GM21723 (cell line): ENCODE measurements around the gene GRM1.

Experiments used
- ATAC-seq: cut with Tn5 transposase; IDR thresholded peaks from one replicate; pipeline ENCODE4 v1.9.1; 2021; ENCODE audit warnings: mild to moderate bottlenecking, moderate library complexity; ENCODE audit not compliant: unreplicated experiment

Gene GRM1

GRCh38 chr6:146434732-146435390, 406.0 kb downstream of the GRM1 start:
- no peak for ATAC-seq

GRCh38 chr6:146441907-146442306, 413.0 kb downstream of the GRM1 start:
- ATAC-seq, result no peak

GRCh38 chr6:146444189-146444588, 415.3 kb downstream of the GRM1 start:
- no peak for ATAC-seq

- no peak for ATAC-seq
Observed at GRCh38 chr6:146445233-146445632, 416.4 kb downstream of the GRM1 start.

GRCh38 chr6:146456886-146457285, 428.0 kb downstream of the GRM1 start:
- no peak for ATAC-seq

GRCh38 chr6:146460941-146461340, 432.1 kb downstream of the GRM1 start:
- no peak for ATAC-seq

- ATAC-seq, result no peak
Observed at GRCh38 chr6:146470091-146470770, 441.4 kb downstream of the GRM1 start.

- ATAC-seq, result no peak
Observed at GRCh38 chr6:146472918-146473317, 444.1 kb downstream of the GRM1 start.

GRCh38 chr6:146481527-146481926, 452.7 kb downstream of the GRM1 start:
- ATAC-seq, result no peak

- ATAC-seq, result no peak
Observed at GRCh38 chr6:146484411-146484810, 455.5 kb downstream of the GRM1 start.
